HL-60/S4 treated with phorbol 12-myristate 13-acetate at 8.2 ng/mL for 4 days and 3 days (cell line): ENCODE data around the gene COP1.
"Not testable (repeated sequence)": the region's sequence is repeated elsewhere in the genome, so short reads cannot be mapped to it uniquely, and the experiment has no call there.

Source experiments
- in situ Hi-C: fragments of 300-500 bp; cut with MboI; formaldehyde crosslinking; loops from 2 replicates; pipeline ENCODE4 v1.15.0; 2022; ENCODE audit warnings: low sequenced_read_pairs

COP1 gene

GRCh38 chr1:176206961-176207902 lies at the start of gene COP1:
Gene COP1, minus strand, starts transcription at chr1:176207286. Its CDS starts 308 bp downstream, at chr1:176206978.
- in situ Hi-C loops, result no loop called here

- in situ Hi-C loops, result no loop called here
These were observed 45.1 kb upstream of the COP1 start for GRCh38 chr1:176252191-176252590.

- in situ Hi-C loops, result no loop called here
These were observed 37.8 kb upstream of the COP1 start for GRCh38 chr1:176244851-176245250.

DNA sequence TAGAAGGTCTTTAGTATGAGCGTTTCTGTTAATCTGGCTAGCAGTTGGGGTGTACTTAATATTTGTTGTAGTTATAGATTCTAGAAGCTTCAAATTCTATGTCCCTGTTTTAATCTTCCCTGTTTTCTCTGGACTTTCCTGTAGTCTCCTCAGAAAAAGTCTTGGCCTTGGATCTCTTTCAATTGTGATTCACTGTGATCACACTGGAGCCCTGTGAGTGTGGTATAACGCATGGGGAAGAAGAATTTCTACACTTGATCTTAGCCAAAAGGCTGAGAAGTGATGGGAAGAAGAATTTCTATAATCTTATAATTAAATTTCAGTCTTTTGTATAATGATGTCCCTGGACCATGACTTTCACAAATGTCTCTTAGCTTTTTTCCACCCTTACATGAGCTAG lies 36.7 kb upstream of the COP1 start:
- in situ Hi-C loops, result no loop called here

- in situ Hi-C loops, result no loop called here
These were observed 34.4 kb upstream of the COP1 start for GRCh38 chr1:176241385-176242015.

DNA sequence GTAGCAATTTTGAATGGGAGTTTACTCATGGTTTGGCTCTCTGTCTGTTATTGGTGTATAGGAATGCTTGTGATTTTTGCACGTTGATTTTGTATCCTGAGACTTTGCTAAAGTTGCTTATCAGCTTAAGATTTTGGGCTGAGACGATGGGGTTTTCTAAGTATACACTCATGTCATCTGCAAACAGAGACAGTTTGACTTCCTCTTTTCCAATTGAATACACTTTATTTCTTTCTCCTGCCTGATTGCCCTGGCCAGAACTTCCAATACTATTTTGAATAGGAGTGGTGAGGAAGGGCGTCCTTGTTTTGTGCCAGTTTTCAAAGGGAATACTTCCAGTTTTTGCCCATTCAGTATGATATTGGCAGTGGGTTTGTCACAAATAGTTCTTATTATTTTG lies 26.6 kb upstream of the COP1 start:
- in situ Hi-C loops, result not testable (repeated sequence)

DNA sequence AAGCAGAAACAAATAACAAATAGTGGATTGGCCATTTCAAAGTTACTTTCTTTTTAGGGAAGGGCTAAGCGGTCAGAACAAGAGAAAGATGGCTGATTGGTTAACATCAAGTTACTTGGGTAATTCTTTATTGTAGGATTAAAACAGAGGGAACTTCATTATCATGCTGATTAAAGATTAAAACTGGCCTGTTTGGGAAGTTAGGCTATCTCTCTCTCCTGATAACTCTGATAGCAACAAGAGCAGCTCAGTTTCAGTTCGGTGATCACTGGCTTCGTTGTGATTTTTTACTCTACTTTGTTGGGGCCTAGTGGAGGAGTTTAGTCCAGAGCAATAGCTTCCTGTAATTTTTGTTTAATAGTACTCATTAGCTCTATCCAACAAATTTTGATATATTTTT lies 20.5 kb upstream of the COP1 start:
- in situ Hi-C loops, result no loop called here

DNA sequence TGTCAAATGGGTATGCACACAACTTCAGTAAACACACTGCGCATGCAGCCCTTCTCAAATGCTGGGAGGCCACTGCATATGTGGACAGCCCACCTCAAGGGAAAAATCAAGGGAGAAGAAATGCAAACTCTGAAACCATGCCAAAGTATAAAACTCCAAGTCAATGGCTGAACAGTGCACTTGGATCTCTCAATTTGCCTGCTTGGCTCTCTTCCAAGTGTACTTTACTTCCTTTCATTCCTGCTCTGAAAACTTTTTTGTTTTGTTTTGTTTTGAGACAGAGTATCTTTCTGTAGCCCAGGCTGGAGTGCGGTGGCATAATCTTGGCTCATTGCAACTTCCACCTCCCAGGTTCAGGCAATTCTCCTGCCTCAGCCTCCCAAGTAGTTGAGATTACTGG lies 18.8 kb upstream of the COP1 start:
- in situ Hi-C loops, result no loop called here

- in situ Hi-C loops, result no loop called here
These were observed 18.4 kb upstream of the COP1 start for GRCh38 chr1:176225479-176225875.

DNA sequence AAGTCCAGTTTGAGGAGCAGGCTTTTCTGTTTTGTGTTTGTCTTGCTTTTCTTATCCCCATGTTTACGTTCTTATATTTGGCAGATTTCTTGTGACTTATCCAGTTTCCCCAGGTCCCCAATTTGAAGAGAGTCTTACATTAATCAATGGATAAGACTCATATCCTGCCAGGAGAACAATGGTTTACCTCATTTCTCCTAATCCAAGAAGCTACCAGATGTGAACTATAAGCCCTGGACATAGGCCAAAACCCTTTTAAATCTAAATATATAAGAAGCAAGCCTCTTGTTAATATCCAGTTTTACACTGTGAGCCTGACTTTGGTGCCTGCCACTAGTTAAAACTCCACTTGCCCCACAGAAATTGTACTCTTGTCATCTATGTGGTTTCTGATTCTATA lies 15.1 kb upstream of the COP1 start:
- in situ Hi-C loops, result no loop called here

DNA sequence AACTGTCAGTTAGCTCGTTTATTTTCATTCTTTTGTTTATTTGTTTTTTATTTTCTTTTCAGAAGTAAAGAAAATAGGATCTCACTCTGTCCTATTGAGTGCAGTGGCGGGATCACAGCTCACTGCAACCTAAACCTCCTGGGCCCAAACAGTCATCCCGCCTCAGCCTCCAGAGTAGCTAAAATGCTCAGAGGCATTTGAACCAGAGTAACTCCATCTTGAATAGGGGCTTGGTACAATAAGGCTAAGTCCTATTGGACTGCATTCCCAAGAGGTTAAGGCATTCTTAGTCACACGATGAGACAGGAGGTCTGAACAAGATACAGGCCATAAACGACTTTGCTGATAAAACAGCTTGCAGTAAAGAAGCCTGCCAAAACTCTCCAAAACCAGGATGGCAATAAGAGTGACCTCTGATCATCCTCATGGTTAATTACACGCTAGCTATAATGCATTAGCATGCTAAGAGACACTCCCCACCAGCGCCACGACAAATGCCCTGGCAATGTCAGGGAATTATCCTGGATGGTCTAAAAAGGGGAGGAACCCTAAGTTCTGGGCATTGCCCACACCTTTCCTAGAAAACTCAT lies 13.1 kb upstream of the COP1 start:
- in situ Hi-C loops, result no loop called here

- in situ Hi-C loops, result no loop called here
These were observed 10.5 kb upstream of the COP1 start for GRCh38 chr1:176217461-176218099.

DNA sequence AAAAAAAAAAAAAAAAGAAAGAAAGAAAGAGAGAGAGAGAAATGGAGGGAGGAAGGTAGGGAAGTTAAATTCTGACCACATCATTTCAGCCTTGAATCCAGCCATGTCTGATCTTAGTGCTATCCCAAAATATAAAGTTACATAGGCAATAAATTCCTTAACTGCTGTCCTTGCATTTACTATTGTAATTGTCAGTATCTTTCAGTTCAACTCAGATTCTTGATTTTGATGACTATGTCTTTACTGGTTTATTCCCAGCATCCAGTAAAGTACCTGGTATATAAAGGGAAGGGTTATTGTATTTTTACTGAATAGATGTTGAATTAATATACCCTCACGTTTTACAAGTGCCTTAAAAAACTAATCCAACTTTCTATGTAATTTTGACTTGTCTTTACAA lies 8.9 kb upstream of the COP1 start:
- in situ Hi-C loops, result no loop called here

DNA sequence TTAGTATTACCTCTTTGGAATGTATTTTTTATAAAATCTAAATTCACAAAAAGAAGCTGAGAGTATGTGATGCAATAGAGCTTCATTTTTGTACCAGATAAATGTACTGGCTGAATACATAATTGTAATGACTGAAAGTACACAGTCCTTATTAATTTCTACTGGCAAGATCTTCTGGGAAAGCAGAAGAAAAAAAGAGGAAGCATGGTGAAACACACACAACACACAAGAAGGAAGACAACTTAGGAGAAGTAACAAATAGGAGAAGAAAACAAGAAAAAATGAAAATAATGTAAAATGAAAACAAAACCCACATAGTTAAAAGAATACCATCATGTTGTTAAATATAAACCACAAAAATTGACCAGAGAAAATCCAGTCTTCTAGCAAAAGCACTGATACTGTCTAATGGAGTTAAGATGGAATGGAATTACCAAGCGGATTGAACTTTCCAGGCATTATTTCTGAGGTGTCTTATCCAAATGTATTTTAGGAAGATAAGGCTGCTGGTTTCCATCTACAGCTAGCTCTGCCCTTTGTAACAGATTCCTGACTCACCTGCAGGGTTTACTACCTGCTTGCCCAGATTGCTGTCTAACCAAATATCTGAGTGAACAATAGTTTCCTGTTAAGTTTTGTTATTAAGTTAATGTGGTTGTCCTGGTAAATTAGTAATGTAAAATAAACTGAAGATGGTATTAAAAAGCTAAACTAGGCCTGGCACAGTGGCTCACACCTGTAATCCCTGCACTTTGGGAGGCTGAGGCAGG lies 4.5 kb upstream of the COP1 start:
- in situ Hi-C loops, result no loop called here

GRCh38 chr1:176208034-176208433 lies 948 bp upstream of the COP1 start:
- in situ Hi-C loops, result no loop called here

DNA sequence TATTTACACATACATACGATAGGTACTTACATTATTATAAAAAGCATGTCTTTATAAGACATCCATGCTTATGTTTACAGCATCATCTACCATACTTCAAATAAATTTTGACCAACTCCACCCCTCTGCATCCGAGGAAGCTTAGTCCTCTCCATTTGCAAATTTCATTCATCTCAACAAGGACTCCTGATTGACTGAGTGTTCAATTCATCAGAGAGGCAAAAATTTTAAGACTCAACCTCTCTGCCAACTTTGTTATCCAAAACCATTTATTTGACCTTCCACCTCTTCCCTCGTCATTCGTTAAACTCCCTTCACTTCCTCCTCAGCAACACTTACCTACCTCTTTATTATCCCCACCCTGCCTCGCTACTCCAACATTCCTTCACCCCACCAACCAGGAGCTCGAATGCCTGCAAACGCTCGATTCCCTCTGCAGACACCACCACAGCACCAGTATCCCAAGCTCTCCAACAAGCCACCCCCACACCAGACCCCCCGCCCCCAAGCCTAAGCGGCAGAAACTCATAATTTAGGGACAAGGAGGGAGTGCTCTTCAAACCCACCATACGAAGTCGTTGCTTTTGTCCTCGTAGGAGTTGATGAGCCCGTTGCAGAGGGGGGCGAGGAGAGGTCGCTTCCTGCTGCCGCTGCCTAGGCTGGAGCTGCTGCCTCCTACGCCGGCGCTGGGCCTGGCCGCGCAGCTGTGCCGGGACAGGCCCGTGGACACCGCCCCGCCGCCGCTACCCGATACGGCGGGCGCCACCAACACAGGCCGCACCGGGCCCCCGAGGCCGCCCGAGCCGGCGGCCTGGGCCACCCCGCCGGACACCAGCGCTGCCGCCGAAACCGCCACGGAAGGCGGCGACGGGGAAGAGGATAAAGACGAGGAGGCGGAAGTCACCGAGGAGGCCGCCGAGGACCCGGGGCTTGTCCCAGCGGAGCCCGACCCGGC lies 803 bp downstream of the COP1 start:
- in situ Hi-C loops, result no loop called here

DNA sequence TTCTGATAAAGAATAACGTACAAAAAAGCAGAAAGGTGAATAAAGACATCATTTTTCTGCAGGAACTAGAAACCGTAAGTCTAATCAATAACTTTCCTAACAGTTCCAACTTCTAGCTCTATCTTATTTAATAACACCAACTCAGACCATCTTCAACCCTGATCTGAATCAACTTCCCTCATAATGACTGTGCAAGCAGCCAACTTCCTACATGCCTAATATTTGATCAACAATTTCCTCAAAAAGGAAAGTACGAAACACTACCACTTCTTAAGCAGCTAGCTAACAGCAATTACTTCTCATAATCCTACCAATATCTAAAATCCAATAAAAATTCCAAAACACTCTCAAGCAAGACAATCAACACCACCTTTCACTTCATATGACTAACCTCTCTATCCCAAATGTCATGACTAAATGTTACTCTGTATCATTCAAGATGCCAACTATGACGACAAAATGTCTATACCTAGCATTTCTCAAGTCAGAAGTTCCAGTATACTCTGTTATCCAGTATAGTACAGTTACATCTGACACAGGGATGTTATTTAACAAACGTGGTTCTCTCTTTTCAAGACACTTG lies 1.7 kb downstream of the COP1 start:
- in situ Hi-C loops, result no loop called here

- in situ Hi-C loops, result not testable (repeated sequence)
These were observed 2.4 kb downstream of the COP1 start for GRCh38 chr1:176204655-176205054.

GRCh38 chr1:176203735-176204134 lies 3.4 kb downstream of the COP1 start:
- in situ Hi-C loops, result no loop called here
